ENCODE measurements around the gene ERF. TPM values are rescaled to one million over a fixed set of nuclear protein-coding genes. Genes with fewer than 3 reads are reported as not detected.

ERF gene
- total and polyA plus RNA-seq, 2 of the 8 experiments (the other 6 are each of a cell fraction or from before 2014, with no cell fraction given): 43.7 to 62.7 TPM

- TF ChIP-seq ASH2L (IDR thresholded peaks at IDR 0.05; ENCODE audit: low read length) (no peak), NRF1 (IDR thresholded peaks at IDR 0.05; ENCODE audit: low read depth, low read length) (no peak), RXRA (IDR thresholded peaks at IDR 0.05; ENCODE audit: insufficient read depth, low read depth, low read length) (no peak), MAFK (IDR thresholded peaks at IDR 0.05; ENCODE audit: low read depth, low read length) (no peak), TAF1 (IDR thresholded peaks at IDR 0.05; ENCODE audit: low read depth, low read length) (no peak), KDM1A (IDR thresholded peaks at IDR 0.05; ENCODE audit: borderline replicate concordance, low read length) (no peak), CBX5 (IDR thresholded peaks at IDR 0.05; ENCODE audit: low read depth, low read length) (no peak), GABPA (IDR thresholded peaks at IDR 0.05; ENCODE audit: borderline replicate concordance, insufficient read depth, low read length) (no peak), CEBPB (IDR thresholded peaks at IDR 0.05; ENCODE audit: low read depth, low read length) (no peak)
Observed at GRCh38 chr19:42271861-42272534, 17.1 kb upstream of the ERF start (continued).
